Globus pallidus (tissue), 1 donor: Measurements from ENCODE around the gene HYAL4.
"Not testable (repeated sequence)": the region's sequence is repeated elsewhere in the genome, so short reads cannot be mapped to it uniquely, and the experiment has no call there.

Experiments
- DNase-seq: peaks from one replicate; pipeline ENCODE4 v3.0.0-alpha.2; 2015; ENCODE audit warnings: low spot score

HYAL4 gene

GRCh38 chr7:123844712-123845219, at the start of gene HYAL4:
Gene HYAL4, plus strand, starts transcription at chr7:123845169. Its CDS starts 23,105 bp downstream, at chr7:123868274.
- no peak for DNase-seq

- DNase-seq, result no peak
Observed at GRCh38 chr7:123795917-123796316, 49.1 kb upstream of the HYAL4 start.

- DNase-seq, result no peak
Observed at GRCh38 chr7:123796568-123796967, 48.4 kb upstream of the HYAL4 start.

GRCh38 chr7:123797673-123798531, 47.1 kb upstream of the HYAL4 start:
- DNase-seq, result peak; percentile 37

- DNase-seq, result no peak
Observed at GRCh38 chr7:123798532-123799188, 46.3 kb upstream of the HYAL4 start.

- DNase-seq, result no peak
Observed at GRCh38 chr7:123802249-123802648, 42.7 kb upstream of the HYAL4 start.

- no peak for DNase-seq
Observed at GRCh38 chr7:123805287-123805686, 39.7 kb upstream of the HYAL4 start.

- DNase-seq, result no peak
Observed at GRCh38 chr7:123809471-123809870, 35.5 kb upstream of the HYAL4 start.

- DNase-seq, result no peak
Observed at GRCh38 chr7:123811056-123811455, 33.9 kb upstream of the HYAL4 start.

- no peak for DNase-seq
Observed at GRCh38 chr7:123816916-123817315, 28.1 kb upstream of the HYAL4 start.

GRCh38 chr7:123819001-123819400, 26.0 kb upstream of the HYAL4 start:
- no peak for DNase-seq

- DNase-seq, result not testable (repeated sequence)
Observed at GRCh38 chr7:123819795-123820194, 25.2 kb upstream of the HYAL4 start.

GRCh38 chr7:123820864-123821263, 24.1 kb upstream of the HYAL4 start:
- no peak for DNase-seq

GRCh38 chr7:123821320-123821719, 23.6 kb upstream of the HYAL4 start:
- DNase-seq, result no peak

- no peak for DNase-seq
Observed at GRCh38 chr7:123823898-123824753, 20.8 kb upstream of the HYAL4 start.

- no peak for DNase-seq
Observed at GRCh38 chr7:123824754-123825067, 20.3 kb upstream of the HYAL4 start.

GRCh38 chr7:123828805-123829204, 16.2 kb upstream of the HYAL4 start:
- DNase-seq, result no peak

- DNase-seq, result no peak
Observed at GRCh38 chr7:123836656-123837055, 8.3 kb upstream of the HYAL4 start.

- not testable (repeated sequence) for DNase-seq
Observed at GRCh38 chr7:123839106-123839505, 5.9 kb upstream of the HYAL4 start.

GRCh38 chr7:123844142-123844541, 827 bp upstream of the HYAL4 start:
- DNase-seq, result not testable (repeated sequence)

GRCh38 chr7:123845823-123846216, 851 bp downstream of the HYAL4 start:
- no peak for DNase-seq

- no peak for DNase-seq
Observed at GRCh38 chr7:123846217-123846891, 1.4 kb downstream of the HYAL4 start.
